Spleen (tissue), 11 donors: ENCODE data around the gene EXD3. TPM values are rescaled to one million over a fixed set of nuclear protein-coding genes. Genes with fewer than 3 reads are reported as not detected.

Experiments
- DNase-seq: peaks from one replicate; pipeline ENCODE4 v3.0.0-alpha.2; 2020
- H3K27ac ChIP-seq, 8 donors: fragments of 200-600 bp; sonication (generic) in 7 of 8; 1 replicate in 4 of 8; 2 replicates in 4 of 8; pipeline versions ENCODE4 v1.5.0 to v1.8.0; 2016 to 2021; ENCODE audit warnings: inconsistent platforms in 4 of 8, mild to moderate bottlenecking in 4 of 8, moderate library complexity in 1 of 8
- H3K27me3 ChIP-seq, 7 donors: fragments of 200-600 bp; sonication (generic) in 6 of 7; replicated peaks in 1 of 7; 1 replicate in 4 of 7; 2 replicates in 3 of 7; pipeline versions ENCODE4 v1.5.0 to v1.8.0; 2016 to 2021; ENCODE audit warnings: inconsistent platforms in 3 of 7, mild to moderate bottlenecking in 1 of 7
- H3K36me3 ChIP-seq, 6 donors: fragments of 200-600 bp; sonication (generic) in 5 of 6; 1 replicate in 4 of 6; 2 replicates in 2 of 6; pipeline versions ENCODE4 v1.5.0 to v1.8.0; 2016 to 2021; ENCODE audit warnings: inconsistent platforms in 2 of 6
- H3K4me1 ChIP-seq, 6 donors: fragments of 200-600 bp; sonication (generic) in 5 of 6; 1 replicate in 3 of 6; 2 replicates in 3 of 6; pipeline versions ENCODE4 v1.5.0 to v1.8.0; 2016 to 2021; ENCODE audit warnings: inconsistent platforms in 3 of 6
- H3K4me3 ChIP-seq, 8 donors: fragments of 200-600 bp; sonication (generic) in 7 of 8; 1 replicate in 4 of 8; 2 replicates in 4 of 8; pipeline versions ENCODE4 v1.5.0 to v1.8.0; 2016 to 2021; ENCODE audit warnings: inconsistent platforms in 4 of 8, mild to moderate bottlenecking in 4 of 8, moderate library complexity in 2 of 8
- H3K9me3 ChIP-seq, 8 donors: fragments of 200-600 bp; sonication (generic) in 7 of 8; 1 replicate in 4 of 8; 2 replicates in 4 of 8; pipeline versions ENCODE4 v1.5.0 to v1.8.0; 2016 to 2021; ENCODE audit warnings: inconsistent platforms in 4 of 8
- POLR2A ChIP-seq, 3 donors: fragments of 450-650 bp; IDR thresholded peaks; one replicate each; pipeline ENCODE4 v1.5.1; 2017; ENCODE audit warnings: antibody characterized with exemption in 3 of 3, mild to moderate bottlenecking in 1 of 3
- POLR2AphosphoS5 ChIP-seq, 3 donors: sonication (generic); formaldehyde crosslinking; IDR thresholded peaks; one replicate each; pipeline ENCODE4 v1.5.1; 2017; ENCODE audit warnings: antibody characterized with exemption in 3 of 3
- WGBS, 5 donors: extraction: QIAGEN DNeasy Blood & Tissue Kit in 3 of 5; methylation state at CpG; one replicate each; pipeline versions ENCODE4 v1.1.5 to v1.1.7; 2013 to 2018; 5-methylcytosine and 5-hydroxymethylcytosine counted together
- intact Hi-C: fragments of 100-400 bp; cut with DNase I; formaldehyde crosslinking; loops from one replicate; pipeline ENCODE4 v1.15.0; 2023; ENCODE audit warnings: low total_unique reads
- polyA plus RNA-seq, 3 donors: library from polyadenylated mRNA; stranded (reverse); fragments of 200-250 nt; gene quantifications; one replicate each; pipeline ENCODE4 v1.2.1, GENCODE V29; 2013
- total RNA-seq, 7 donors: library from RNA; depleted of rRNA in 3 of 7; stranded (reverse); fragments of >200 nt in 3 of 7; fragmentation: NEBNext Ultra II Directional in 4 of 7; extraction: Animal tissue kit (Norgen Biotek cat#: 25700) in 4 of 7; gene quantifications; one replicate each; pipeline versions ENCODE4 v1.1.0 to v1.2.1, GENCODE V29; 2016 to 2021
- TF ChIP-seq, protein P1 (sequence below), 11 experiments: fragments of 200-600 bp in 7 of 11; fragments of 450-650 bp in 4 of 11; sonication (generic) in 4 of 11; IDR thresholded peaks in 8 of 11; conservative IDR thresholded peaks in 3 of 11; 1 replicate in 7 of 11; 2 replicates in 4 of 11; pipeline versions ENCODE4 v1.4.0 to v1.8.0; 2016 to 2021; ENCODE audit warnings: antibody characterized with exemption in 11 of 11, inconsistent platforms in 4 of 11, mild to moderate bottlenecking in 1 of 11
- donor health status: healthy with polysubstance abuse.
- donor health status: DM: no; HTN: no; CAD: no; lungs with moderate emphysema.
- donor health status: DM: no; HTN: no; CAD: no.
- donor health status: Bipolar disorder and iron deficiency.
- donor health status: healthy.
- donor health status: DM: no; HTN: no; CAD: no.
- donor health status: DM: yes; HTN: yes; CAD: no.

The EXD3 gene
- total and polyA plus RNA-seq, 10 donors: 14.5 to 62.3 (median 36.3) TPM

DNA sequence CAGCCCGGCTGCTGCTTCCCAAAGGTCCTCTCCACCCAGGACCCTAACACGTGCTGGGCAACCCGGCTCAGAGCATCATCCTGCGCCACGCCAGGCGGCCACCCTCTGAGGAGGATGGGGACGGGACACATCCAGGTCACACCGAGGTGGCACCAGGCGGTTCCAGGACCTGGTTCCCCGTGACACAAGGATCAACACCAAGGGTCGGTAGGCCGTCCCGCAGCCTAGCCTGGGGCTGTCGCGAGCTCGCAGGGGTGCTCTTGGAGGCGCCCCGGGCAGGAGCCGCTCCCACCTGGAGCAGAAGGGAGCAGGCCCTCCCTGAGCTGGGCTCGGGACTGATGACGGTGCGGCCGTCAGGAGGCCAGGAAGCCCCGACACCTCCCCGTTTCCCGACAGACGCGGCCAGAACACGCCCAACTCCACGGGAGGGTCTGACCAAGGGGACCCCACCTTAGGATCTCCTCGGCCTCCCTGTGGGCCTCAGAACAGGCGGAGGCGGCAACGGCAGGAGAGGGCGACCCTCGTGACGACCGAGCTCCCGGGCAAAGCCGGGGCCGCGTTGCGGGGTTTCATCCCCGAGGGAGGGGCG, 6.3 kb downstream of the EXD3 start:
- H3K36me3 ChIP-seq: peaks cover 0 to 24% (median 0%) of the 10 kb centered on the region in 6 donors
- H3K4me3 ChIP-seq: peak overlapping the region in 5 of 8 donors; percentile 32 to 54 (median 40)
- no peaks in the 10 kb centered on the region for H3K9me3 ChIP-seq
- peak overlapping the region in 6 of 8 donors; percentile 8 to 63 (median 15) for H3K27ac ChIP-seq
- intact Hi-C loops: no loop called here
- TF ChIP-seq POLR2AphosphoS5 (IDR thresholded peaks at IDR 0.05) (no peak), POLR2A (IDR thresholded peaks at IDR 0.05) (no peak)
- TF ChIP-seq, protein P1, sequence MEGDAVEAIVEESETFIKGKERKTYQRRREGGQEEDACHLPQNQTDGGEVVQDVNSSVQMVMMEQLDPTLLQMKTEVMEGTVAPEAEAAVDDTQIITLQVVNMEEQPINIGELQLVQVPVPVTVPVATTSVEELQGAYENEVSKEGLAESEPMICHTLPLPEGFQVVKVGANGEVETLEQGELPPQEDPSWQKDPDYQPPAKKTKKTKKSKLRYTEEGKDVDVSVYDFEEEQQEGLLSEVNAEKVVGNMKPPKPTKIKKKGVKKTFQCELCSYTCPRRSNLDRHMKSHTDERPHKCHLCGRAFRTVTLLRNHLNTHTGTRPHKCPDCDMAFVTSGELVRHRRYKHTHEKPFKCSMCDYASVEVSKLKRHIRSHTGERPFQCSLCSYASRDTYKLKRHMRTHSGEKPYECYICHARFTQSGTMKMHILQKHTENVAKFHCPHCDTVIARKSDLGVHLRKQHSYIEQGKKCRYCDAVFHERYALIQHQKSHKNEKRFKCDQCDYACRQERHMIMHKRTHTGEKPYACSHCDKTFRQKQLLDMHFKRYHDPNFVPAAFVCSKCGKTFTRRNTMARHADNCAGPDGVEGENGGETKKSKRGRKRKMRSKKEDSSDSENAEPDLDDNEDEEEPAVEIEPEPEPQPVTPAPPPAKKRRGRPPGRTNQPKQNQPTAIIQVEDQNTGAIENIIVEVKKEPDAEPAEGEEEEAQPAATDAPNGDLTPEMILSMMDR (IDR thresholded peaks at IDR 0.05 in 8 of 11, conservative IDR thresholded peaks at IDR 0.05 in 3 of 11): no peak
- peak; percentile 75 for DNase-seq
- peaks cover 0 to 15% (median 0%) of the 10 kb centered on the region in 7 donors for H3K27me3 ChIP-seq
- 68 to 94% (median 89%) methylated on average over 22 to 45 of the region's 45 CpGs for WGBS, 5 donors
- H3K4me1 ChIP-seq: peaks cover 14 to 78% (median 30%) of the 10 kb centered on the region in 6 donors

DNA sequence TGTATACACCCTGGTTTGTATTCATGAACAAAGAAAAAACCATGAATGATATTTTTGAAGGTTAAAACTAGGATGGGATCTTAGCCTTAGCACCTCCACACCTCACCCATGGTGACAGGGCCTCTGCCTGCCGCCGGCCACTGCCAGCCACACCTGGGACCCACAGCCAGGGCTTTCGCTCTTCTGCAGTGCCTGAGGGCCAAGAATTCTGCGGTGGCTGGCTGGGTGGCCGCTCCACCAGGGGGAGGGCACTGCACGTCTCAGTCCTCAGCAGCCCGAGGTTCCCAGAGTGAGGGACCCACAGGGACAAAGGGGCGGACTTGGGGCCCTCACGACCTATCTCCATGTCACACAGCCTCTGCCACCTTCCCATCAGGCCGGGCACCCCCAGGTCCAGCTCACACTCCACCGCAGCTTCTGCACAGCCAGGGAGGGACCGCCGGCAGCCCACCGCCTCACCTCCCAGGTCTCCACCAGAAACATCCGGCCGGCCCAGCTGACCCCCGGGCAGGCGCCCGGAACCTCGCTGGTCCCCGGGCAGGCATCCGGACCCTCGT, 6.9 kb downstream of the EXD3 start:
- intact Hi-C loops: no loop called here
- peaks cover 0 to 24% (median 0%) of the 10 kb centered on the region in 6 donors for H3K36me3 ChIP-seq
- peaks cover 0 to 19% (median 0%) of the 10 kb centered on the region in 7 donors for H3K27me3 ChIP-seq
- H3K9me3 ChIP-seq: no peaks in the 10 kb centered on the region
- DNase-seq: no peak
- peaks cover 13 to 78% (median 29%) of the 10 kb centered on the region in 6 donors for H3K4me1 ChIP-seq
- no peak overlapping the region for H3K27ac ChIP-seq
- no peak for TF ChIP-seq POLR2AphosphoS5 (IDR thresholded peaks at IDR 0.05)
- TF ChIP-seq, protein P1 (IDR thresholded peaks at IDR 0.05 in 8 of 11, conservative IDR thresholded peaks at IDR 0.05 in 3 of 11): no peak
- TF ChIP-seq POLR2A (IDR thresholded peaks at IDR 0.05): no peak
- H3K4me3 ChIP-seq: no peak overlapping the region
- WGBS, 5 donors: 90 to 97% (median 96%) methylated on average over 16 to 23 of the region's 23 CpGs

DNA sequence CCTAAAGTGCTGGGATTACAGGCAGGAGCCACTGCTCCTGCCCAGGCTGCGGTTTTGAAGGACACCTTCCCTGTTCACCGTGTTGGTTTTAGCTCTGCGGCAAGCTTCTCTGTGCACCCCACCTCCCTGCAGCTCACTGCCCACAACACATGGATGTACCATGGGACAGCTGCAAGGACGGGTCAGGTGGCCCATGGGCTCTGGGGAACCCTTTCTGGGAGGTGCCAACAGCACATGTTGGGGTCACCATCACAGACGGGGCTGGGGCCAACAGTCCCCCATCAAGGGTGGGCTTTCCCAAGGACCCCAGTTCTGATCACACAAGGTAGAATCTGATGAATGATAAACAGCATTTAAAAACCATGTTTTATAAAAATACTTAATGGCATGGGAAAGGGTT, 7.5 kb downstream of the EXD3 start:
- 86 to 96% (median 92%) methylated on average over 5 of the region's 5 CpGs for WGBS, 5 donors
- peak; percentile 49 for DNase-seq
- H3K27ac ChIP-seq: no peak overlapping the region
- H3K4me1 ChIP-seq: peaks cover 14 to 78% (median 32%) of the 10 kb centered on the region in 6 donors
- intact Hi-C loops: no loop called here
- H3K4me3 ChIP-seq: no peak overlapping the region
- peaks cover 0 to 24% (median 0%) of the 10 kb centered on the region in 6 donors for H3K36me3 ChIP-seq
- TF ChIP-seq, protein P1 (IDR thresholded peaks at IDR 0.05 in 8 of 11, conservative IDR thresholded peaks at IDR 0.05 in 3 of 11): no peak
- TF ChIP-seq POLR2AphosphoS5 (IDR thresholded peaks at IDR 0.05) (no peak), POLR2A (IDR thresholded peaks at IDR 0.05) (no peak)
- no peaks in the 10 kb centered on the region for H3K9me3 ChIP-seq
- peaks cover 0 to 25% (median 0%) of the 10 kb centered on the region in 7 donors for H3K27me3 ChIP-seq

DNA sequence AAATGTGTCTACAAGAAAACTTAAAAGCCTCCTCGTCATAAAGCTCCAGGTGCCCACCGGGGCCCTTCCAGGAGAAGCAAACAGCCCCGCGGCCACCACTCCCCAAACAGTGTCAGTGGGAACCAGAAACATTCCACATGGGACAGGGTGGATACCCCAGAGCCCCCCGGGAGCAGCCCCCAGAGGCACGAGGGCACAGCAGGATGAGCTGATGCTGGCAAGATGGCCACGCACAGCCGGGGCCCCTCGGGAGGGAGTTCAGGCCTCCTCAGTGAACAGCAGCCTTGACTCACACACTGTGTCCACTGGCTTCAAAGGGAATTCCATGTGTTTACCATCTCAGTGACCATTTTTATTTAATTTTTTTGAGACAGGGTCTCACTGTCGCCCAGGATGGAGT, 10.5 kb downstream of the EXD3 start:
- 69 to 83% (median 76%) methylated on average over 10 of the region's 10 CpGs for WGBS, 5 donors
- TF ChIP-seq POLR2A (IDR thresholded peaks at IDR 0.05) (no peak), POLR2AphosphoS5 (IDR thresholded peaks at IDR 0.05) (no peak)
- TF ChIP-seq, protein P1 (IDR thresholded peaks at IDR 0.05 in 8 of 11, conservative IDR thresholded peaks at IDR 0.05 in 3 of 11): no peak
- Histone ChIP-seq H3K4me3 (no peak overlapping the region), H3K27ac (peak overlapping the region in 7 of 8 donors; percentile 73 to 86 (median 80)), H3K27me3 (peaks cover 0 to 31% (median 4%) of the 10 kb centered on the region in 7 donors), H3K36me3 (peaks cover 0 to 13% (median 0%) of the 10 kb centered on the region in 6 donors), H3K9me3 (no peaks in the 10 kb centered on the region), H3K4me1 (peaks cover 14 to 74% (median 37%) of the 10 kb centered on the region in 6 donors)
- DNase-seq: no peak
- intact Hi-C loops: no loop called here
